ENCODE data around the gene IKZF2. TPM values are rescaled to one million over a fixed set of nuclear protein-coding genes. Genes with fewer than 3 reads are reported as not detected.

IKZF2 gene
- total and polyA plus RNA-seq, 4 donors = 0.35 to 4.7 (median 2.5) TPM

- no peaks in the 10 kb centered on the region for H3K4me1 ChIP-seq (ENCODE audit: control insufficient read depth in 4 of 4, insufficient read depth in 4 of 4, low read length in 3 of 4)
- no peak for TF ChIP-seq MAX (IDR thresholded peaks at IDR 0.05)
- TF ChIP-seq GABPA (IDR thresholded peaks at IDR 0.05 in 1 of 2, conservative IDR thresholded peaks at IDR 0.05 in 1 of 2) = no peak
- no peak for TF ChIP-seq JUND (IDR thresholded peaks at IDR 0.05)
- no peak for TF ChIP-seq RXRA (IDR thresholded peaks at IDR 0.05)
- no peak for TF ChIP-seq FOXA1 (IDR thresholded peaks at IDR 0.05)
- H3K27me3 ChIP-seq (ENCODE audit: control insufficient read depth in 4 of 4, insufficient read depth in 4 of 4, low read length in 3 of 4) = no peaks in the 10 kb centered on the region
- no peak overlapping the region for H3K27ac ChIP-seq (ENCODE audit: low read depth in 1 of 2, low read length in 2 of 2)
- H3K36me3 ChIP-seq (ENCODE audit: control insufficient read depth in 4 of 4, insufficient read depth in 3 of 4, low read depth in 1 of 4, low read length in 3 of 4) = no peaks in the 10 kb centered on the region
- no peak overlapping the region for H3K9ac ChIP-seq (ENCODE audit: low read depth in 1 of 2, low read length in 2 of 2)
- no peak for DNase-seq (ENCODE audit: low spot score)
- no peak overlapping the region for H3K4me3 ChIP-seq (ENCODE audit: low read depth in 1 of 3, low read length in 3 of 3)
- WGBS = 50% methylated on average over 1 of the region's 1 CpG
- no peaks in the 10 kb centered on the region for H3K9me3 ChIP-seq (ENCODE audit: control insufficient read depth in 4 of 4, low read length in 3 of 4)
Observed at GRCh38 chr2:212979799-212980198, 171.6 kb downstream of the IKZF2 start.

- H3K9me3 ChIP-seq (ENCODE audit: control insufficient read depth in 4 of 4, low read length in 3 of 4) = no peaks in the 10 kb centered on the region
- no peak overlapping the region for H3K4me3 ChIP-seq (ENCODE audit: low read depth in 1 of 3, low read length in 3 of 3)
- no peak overlapping the region for H3K27ac ChIP-seq (ENCODE audit: low read depth in 1 of 2, low read length in 2 of 2)
- TF ChIP-seq JUND (IDR thresholded peaks at IDR 0.05) (no peak), NR2F2 (IDR thresholded peaks at IDR 0.05) (no peak), RAD21 (IDR thresholded peaks at IDR 0.05) (no peak), FOXA1 (IDR thresholded peaks at IDR 0.05) (no peak), CTCF (IDR thresholded peaks at IDR 0.05; ENCODE audit: low read depth, low read length, missing input control) (no peak), RXRA (IDR thresholded peaks at IDR 0.05) (no peak), GABPA (IDR thresholded peaks at IDR 0.05 in 1 of 2, conservative IDR thresholded peaks at IDR 0.05 in 1 of 2) (no peak), FOXA2 (IDR thresholded peaks at IDR 0.05) (no peak), MAX (IDR thresholded peaks at IDR 0.05) (no peak), HNF4G (IDR thresholded peaks at IDR 0.05) (no peak), HNF4A (conservative IDR thresholded peaks at IDR 0.05) (no peak), EGR1 (IDR thresholded peaks at IDR 0.05; ENCODE audit: low read depth in 2 of 2) (no peak), TAF1 (conservative IDR thresholded peaks at IDR 0.05) (no peak)
- TF ChIP-seq, protein P1, sequence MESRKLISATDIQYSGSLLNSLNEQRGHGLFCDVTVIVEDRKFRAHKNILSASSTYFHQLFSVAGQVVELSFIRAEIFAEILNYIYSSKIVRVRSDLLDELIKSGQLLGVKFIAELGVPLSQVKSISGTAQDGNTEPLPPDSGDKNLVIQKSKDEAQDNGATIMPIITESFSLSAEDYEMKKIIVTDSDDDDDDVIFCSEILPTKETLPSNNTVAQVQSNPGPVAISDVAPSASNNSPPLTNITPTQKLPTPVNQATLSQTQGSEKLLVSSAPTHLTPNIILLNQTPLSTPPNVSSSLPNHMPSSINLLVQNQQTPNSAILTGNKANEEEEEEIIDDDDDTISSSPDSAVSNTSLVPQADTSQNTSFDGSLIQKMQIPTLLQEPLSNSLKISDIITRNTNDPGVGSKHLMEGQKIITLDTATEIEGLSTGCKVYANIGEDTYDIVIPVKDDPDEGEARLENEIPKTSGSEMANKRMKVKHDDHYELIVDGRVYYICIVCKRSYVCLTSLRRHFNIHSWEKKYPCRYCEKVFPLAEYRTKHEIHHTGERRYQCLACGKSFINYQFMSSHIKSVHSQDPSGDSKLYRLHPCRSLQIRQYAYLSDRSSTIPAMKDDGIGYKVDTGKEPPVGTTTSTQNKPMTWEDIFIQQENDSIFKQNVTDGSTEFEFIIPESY (IDR thresholded peaks at IDR 0.05) = no peak
- TF ChIP-seq, protein P2, sequence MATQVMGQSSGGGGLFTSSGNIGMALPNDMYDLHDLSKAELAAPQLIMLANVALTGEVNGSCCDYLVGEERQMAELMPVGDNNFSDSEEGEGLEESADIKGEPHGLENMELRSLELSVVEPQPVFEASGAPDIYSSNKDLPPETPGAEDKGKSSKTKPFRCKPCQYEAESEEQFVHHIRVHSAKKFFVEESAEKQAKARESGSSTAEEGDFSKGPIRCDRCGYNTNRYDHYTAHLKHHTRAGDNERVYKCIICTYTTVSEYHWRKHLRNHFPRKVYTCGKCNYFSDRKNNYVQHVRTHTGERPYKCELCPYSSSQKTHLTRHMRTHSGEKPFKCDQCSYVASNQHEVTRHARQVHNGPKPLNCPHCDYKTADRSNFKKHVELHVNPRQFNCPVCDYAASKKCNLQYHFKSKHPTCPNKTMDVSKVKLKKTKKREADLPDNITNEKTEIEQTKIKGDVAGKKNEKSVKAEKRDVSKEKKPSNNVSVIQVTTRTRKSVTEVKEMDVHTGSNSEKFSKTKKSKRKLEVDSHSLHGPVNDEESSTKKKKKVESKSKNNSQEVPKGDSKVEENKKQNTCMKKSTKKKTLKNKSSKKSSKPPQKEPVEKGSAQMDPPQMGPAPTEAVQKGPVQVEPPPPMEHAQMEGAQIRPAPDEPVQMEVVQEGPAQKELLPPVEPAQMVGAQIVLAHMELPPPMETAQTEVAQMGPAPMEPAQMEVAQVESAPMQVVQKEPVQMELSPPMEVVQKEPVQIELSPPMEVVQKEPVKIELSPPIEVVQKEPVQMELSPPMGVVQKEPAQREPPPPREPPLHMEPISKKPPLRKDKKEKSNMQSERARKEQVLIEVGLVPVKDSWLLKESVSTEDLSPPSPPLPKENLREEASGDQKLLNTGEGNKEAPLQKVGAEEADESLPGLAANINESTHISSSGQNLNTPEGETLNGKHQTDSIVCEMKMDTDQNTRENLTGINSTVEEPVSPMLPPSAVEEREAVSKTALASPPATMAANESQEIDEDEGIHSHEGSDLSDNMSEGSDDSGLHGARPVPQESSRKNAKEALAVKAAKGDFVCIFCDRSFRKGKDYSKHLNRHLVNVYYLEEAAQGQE (IDR thresholded peaks at IDR 0.05) = no peak
- H3K4me1 ChIP-seq (ENCODE audit: control insufficient read depth in 4 of 4, insufficient read depth in 4 of 4, low read length in 3 of 4) = no peaks in the 10 kb centered on the region
- WGBS = 32% methylated on average over 2 of the region's 2 CpGs
- no peaks in the 10 kb centered on the region for H3K27me3 ChIP-seq (ENCODE audit: control insufficient read depth in 4 of 4, insufficient read depth in 4 of 4, low read length in 3 of 4)
- no peak overlapping the region for H3K9ac ChIP-seq (ENCODE audit: low read depth in 1 of 2, low read length in 2 of 2)
- DNase-seq (ENCODE audit: low spot score) = no peak
- no peaks in the 10 kb centered on the region for H3K36me3 ChIP-seq (ENCODE audit: control insufficient read depth in 4 of 4, insufficient read depth in 3 of 4, low read depth in 1 of 4, low read length in 3 of 4)
Observed at GRCh38 chr2:212979046-212979612, 172.3 kb downstream of the IKZF2 start.
